ENCODE results near the gene SPTBN2.

DNA sequence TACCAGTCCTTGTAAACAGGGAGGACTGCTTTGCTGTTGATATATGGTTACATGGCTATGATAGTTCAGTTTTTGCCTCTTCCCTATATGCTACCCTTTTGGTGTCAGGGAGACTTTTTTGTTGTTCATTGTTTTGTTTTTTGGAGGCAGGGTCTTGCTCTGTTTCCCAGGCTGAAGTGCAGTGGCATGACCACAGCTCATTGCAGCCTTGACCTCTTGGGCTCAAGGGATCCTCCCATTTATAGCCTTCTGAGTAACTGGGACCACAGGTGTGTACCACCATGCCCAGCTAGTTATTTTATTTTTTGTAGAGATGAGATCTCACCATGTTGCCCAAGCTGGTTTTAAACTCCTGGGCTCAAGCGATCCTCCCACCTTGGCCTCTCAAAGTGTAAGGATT lies 38.6 kb upstream of the SPTBN2 start:
- TF ChIP-seq, protein P1, sequence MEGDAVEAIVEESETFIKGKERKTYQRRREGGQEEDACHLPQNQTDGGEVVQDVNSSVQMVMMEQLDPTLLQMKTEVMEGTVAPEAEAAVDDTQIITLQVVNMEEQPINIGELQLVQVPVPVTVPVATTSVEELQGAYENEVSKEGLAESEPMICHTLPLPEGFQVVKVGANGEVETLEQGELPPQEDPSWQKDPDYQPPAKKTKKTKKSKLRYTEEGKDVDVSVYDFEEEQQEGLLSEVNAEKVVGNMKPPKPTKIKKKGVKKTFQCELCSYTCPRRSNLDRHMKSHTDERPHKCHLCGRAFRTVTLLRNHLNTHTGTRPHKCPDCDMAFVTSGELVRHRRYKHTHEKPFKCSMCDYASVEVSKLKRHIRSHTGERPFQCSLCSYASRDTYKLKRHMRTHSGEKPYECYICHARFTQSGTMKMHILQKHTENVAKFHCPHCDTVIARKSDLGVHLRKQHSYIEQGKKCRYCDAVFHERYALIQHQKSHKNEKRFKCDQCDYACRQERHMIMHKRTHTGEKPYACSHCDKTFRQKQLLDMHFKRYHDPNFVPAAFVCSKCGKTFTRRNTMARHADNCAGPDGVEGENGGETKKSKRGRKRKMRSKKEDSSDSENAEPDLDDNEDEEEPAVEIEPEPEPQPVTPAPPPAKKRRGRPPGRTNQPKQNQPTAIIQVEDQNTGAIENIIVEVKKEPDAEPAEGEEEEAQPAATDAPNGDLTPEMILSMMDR (IDR thresholded peaks at IDR 0.05), result no peak
- no peak for TF ChIP-seq POLR2A (IDR thresholded peaks at IDR 0.05)

Measured in testis (tissue), 2 donors.